ENCODE measurements around the gene PLRG1.
"Not testable (repeated sequence)": the region's sequence is repeated elsewhere in the genome, so short reads cannot be mapped to it uniquely, and the experiment has no call there.

Gene PLRG1

GRCh38 chr4:154549894-154550790 lies at the start of gene PLRG1:
Gene PLRG1 (minus strand): TSS chr4:154550400. CDS start chr4:154550308, 92 bp downstream.
- peak; percentile 89 for DNase-seq (ENCODE audit: low read depth, low spot score)

DNA sequence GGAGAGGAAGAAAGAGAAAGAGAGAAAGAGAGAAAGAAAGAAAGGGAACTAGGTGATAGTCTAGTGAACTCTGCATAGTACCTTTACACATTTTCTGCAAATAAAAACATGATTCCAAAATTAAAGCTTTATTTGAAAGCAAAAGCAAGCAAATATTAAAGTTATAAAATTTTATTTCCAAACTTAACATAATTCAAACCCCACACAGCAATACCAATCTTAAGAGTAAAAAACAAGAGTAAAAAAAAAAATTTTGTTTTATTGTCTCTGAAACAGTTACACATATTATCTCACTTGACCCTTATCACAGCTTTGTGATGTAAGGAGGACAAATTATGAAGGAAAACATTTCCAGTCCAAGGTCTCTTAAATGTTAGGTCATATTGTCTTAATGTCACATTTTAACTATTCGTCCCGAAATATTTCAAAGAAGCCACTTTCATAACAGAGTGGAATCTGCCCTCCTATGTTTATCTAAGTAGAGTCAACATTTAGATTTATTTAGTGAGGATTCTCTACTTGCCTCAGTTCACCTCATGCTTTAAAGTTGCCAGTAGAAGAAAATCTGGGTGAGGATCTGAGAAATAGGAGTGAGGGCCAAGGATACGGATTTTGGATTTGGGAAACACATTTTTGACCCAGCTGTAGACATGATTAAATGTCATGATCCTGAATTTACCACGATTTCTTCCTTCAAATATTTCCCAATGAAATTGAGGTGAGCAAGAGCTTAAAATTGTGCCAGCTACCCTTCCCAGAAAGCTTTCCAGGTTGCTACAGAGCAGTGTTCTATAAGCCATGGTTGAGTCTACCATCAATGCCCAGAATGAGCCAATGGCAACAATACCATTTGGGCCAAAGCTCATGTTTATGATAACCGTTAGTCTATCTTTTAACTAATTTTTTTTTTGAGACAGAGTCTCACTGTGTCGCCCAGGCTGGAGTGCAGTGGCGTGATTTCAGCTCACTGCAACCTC lies 47.9 kb upstream of the PLRG1 start:
- DNase-seq (ENCODE audit: low read depth, low spot score): no peak

DNA sequence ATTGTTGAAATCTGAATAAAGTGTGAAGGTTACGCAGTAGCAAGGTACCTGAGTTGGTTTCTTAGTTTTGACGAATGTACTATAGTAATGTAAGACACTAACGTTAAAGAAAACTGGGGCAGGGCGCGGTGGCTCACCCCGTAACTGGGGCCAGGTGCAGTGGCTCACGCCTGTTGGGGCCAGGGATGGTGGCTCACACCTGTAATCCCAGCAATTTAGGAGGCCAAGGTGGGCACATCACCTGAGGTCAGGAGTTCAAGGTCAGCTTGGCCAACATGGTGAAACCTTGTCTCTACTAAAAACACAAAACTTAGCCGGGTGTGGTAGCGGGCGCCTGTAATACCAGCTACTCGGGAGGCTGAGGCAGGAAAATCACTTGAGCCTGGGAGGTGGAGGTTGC lies 47.1 kb upstream of the PLRG1 start:
- DNase-seq (ENCODE audit: low read depth, low spot score): not testable (repeated sequence)

DNA sequence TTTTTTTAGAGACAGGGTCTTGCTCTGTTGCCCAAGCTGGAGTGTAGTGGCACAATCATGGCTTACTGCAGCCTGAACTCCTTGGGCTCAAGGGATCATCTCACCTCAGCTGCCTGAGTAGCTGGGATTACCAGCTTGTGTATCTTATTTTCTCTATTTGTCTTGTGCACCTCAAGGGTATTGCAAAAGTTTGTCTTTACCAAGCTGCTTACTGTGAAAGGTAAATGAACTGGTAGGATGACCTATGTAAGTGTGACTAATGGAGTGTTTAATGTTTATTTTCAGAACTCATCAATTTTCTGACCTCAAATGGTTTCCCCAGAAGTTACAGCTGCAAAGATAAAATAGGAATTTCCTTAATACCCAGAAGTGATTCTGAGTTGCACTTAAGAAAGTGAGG lies 45.6 kb upstream of the PLRG1 start:
- no peak for DNase-seq (ENCODE audit: low read depth, low spot score)

DNA sequence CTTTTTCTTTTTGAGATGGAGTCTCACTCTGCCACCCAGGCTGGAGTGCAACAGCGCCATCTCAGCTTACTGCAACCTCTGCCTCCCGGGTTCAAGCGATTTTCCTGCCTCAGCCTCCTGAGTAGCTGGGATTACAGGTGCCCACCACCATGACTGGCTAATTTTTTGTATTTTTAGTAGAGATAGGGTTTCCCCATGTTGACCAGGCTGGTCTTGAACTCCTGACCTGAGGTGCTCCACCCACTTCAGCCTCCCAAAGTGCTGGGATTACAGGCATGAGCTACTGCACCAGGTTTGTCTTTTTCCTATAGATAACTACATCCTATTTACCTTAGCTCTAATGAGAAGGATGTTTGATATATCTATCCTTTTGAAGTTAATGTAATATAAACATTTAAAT lies 44.1 kb upstream of the PLRG1 start:
- DNase-seq (ENCODE audit: low read depth, low spot score): not testable (repeated sequence)

DNA sequence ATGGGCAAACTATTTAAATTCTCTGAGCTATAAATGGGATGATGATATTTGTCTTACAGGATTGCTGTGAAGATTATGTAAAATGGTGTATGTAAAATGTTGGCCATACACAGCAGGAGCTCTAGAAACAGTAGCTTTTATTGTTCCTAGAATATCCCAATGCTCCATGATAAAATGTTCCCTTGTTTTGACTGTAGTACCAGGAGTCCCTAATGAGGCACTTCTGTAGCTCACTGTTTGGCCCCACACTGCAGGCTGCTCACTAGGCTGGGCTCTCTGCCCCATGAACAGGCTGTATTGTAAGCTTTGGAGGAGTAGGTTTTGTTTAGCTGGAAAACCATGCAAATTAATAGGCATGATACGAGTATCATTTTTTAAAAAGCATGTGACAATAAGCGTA lies 43.7 kb upstream of the PLRG1 start:
- DNase-seq (ENCODE audit: low read depth, low spot score): no peak

DNA sequence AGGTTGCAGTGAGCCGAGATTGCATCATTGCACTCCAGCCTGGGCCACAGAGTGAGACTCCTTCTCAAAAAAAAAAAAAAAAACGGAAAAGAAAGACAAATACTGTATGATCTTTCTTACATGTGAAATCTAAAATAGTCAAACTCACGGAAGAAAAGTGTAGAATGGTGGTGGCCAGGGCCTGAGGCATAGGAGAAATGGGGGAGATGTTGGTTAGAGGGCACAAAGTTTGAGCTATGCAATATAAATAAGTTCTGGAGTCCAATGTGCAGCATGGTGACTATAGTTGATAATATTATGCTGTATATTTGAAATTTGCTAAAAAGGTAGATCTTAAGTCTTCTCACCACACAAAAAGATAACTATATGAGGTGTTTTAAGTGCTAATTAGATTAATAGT lies 41.7 kb upstream of the PLRG1 start:
- DNase-seq (ENCODE audit: low read depth, low spot score): no peak

DNA sequence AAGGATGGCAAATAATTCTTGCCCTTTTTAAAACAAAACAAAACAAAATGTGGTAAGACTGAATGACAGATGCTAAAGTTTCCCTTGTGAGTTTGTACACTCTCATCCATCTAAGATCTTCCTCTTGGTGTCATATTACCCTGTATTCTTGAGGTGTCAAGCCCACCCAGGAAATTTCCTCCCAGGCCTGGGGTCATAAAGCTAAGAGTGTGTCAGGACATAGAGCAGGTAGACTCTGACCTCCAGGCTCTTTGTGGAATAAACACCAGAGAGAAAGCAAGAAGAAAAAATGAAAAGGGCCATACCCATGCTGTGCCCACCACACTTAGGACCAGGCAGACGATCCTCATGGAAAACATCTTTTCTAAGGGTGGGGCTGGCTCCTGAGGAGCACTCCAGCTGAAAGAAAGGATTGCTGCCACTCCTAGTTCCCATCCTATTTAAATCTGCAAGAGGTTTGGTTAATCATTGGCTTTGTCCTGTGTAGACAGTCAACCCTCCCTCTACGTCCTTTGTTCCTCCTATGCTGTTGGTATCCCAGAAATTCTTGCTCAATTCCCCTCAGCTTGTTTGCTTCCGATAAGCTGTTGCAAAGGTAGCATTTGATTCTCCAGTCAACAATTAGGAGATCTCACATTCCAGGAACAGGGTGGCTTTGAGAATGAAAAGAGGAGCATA lies 40.3 kb upstream of the PLRG1 start, which contains the start of gene FGA:
FGA (minus strand) TSS at position 414 of the 678 bp plus-strand sequence; CDS start at position 359, 55 bp downstream.
- DNase-seq (ENCODE audit: low read depth, low spot score): no peak

- no peak for DNase-seq (ENCODE audit: low read depth, low spot score)
Observed at GRCh38 chr4:154589296-154590197, 39.3 kb upstream of the PLRG1 start.

GRCh38 chr4:154588198-154588597 lies 38.0 kb upstream of the PLRG1 start:
- DNase-seq (ENCODE audit: low read depth, low spot score): no peak

GRCh38 chr4:154586296-154587033 lies 36.3 kb upstream of the PLRG1 start:
- DNase-seq (ENCODE audit: low read depth, low spot score): no peak

GRCh38 chr4:154585369-154586018 lies 35.3 kb upstream of the PLRG1 start:
- no peak for DNase-seq (ENCODE audit: low read depth, low spot score)

DNA sequence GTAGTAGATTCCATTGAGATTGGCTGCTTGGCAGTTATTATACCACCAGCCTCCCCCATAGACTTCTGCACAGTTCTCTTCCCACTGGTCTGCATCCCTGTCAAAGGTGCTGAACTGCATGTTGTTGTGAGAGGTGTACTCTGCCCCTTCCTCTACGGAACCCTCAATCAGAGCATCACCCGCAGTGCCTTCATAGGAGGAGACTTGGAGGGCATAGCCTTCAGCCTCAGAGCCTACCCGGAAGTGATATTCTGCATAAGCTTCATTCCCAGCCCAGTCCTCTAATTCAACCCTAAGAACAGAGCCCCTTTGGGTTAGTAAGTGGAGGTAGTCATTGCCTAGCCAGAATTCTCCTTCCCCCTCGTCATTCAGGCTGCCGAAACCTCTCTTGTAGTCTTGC lies 34.1 kb upstream of the PLRG1 start:
- DNase-seq (ENCODE audit: low read depth, low spot score): no peak

DNA sequence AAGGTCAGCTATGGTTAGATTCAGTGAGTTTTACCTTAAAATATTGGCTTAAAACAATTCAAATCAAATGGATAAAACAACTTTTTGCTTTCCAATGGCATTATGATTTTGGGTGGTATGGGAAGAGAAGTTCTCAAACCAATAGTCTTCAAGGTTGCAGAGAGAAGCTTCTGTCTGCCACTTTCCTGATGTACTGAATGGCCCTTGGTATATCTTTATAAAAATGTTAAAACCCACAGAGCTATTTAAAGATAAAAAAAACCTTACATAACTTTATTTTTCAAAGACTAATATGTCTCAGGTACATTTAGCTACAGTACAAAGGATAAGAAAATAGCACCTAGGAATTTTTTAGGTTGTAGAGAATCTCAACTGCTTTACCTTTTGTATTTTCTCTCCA lies 33.5 kb upstream of the PLRG1 start:
- no peak for DNase-seq (ENCODE audit: low read depth, low spot score)

GRCh38 chr4:154583230-154583629 lies 33.0 kb upstream of the PLRG1 start:
- DNase-seq (ENCODE audit: low read depth, low spot score): no peak

DNA sequence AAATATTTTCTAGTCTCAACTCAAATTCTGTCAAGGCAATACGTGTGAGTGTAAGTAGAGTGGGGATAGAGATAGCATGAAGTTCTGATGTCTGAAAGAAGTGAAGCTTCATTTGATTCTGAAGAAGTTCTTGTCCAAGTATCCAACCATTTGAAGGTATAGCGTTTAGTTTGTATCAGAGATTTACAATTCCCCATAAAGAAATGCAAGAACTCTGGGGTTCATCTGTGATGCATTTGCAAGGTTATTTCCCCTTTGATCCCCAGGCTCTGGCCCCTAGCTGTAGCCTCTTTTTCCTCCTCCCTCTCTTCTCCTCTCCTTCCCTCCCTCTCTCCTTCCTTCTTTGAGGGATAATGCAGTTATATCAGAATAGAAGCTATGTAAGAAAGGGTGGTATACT lies 32.5 kb upstream of the PLRG1 start:
- no peak for DNase-seq (ENCODE audit: low read depth, low spot score)

DNA sequence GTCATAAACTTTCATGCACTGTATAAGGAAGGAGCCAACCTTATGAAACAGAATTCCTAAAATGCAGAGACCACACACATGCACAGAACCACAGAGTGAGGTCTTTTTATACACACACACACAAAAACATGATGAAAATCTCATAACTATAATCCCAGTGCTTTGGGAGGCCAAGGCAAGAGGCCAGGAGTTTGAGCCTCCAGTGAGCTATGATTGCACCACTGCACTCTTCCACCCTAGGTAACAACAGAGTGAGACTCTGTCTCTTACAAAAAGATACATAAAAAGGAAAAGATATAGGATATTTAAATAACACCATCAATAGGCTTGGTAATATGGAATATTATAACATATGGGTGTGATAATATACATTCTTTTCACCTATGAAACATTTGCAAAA lies 29.7 kb upstream of the PLRG1 start:
- DNase-seq (ENCODE audit: low read depth, low spot score): no peak

DNA sequence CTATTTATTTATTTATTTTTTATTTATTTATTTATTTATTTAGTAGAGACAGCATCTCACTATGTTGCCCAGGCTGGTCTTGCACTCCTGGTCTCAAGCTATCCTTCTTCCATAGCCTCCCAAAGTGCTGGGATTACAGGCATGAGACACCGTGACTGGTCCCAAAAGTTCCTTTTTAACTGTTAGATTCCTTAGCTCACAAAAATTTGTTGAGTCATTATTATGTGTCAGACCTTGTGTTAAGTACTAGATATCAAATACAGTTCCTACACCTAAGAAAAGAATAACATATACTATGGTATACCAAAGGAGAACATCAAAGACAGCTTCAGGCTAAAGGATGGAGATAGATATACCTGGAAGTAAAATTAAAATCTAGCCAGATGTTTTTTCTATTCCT lies 28.7 kb upstream of the PLRG1 start:
- no peak for DNase-seq (ENCODE audit: low read depth, low spot score)

DNA sequence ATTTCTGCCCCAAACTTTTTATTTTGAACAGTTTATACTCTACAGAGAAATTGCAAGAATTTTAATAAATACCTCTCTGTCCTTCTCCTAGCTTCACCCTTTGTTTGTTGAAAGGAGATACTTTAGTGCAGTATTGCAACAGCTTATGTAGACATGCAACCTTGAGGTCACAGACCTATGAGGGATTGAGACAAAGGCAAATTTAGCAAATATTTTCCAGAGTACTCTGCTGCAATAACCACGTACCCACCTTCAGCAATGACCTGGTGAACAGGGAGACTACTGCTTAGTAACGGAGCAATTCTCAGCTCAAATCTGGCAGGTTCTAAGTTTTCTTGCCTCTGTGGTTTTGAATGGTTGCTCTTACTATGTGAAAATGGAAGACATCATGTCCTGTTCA lies 27.1 kb upstream of the PLRG1 start:
- DNase-seq (ENCODE audit: low read depth, low spot score): no peak

Data from activated naive CD8-positive, alpha-beta T cell treated with anti-CD3 and anti-CD28 coated beads, Interleukin-2, amount 50 U/mL, for 16 hours (primary cell).